Activated CD4-positive, alpha-beta memory T cell treated with anti-CD3 and anti-CD28 coated beads, Interleukin-2, amount 10 ng/mL, durations not matched to agents 7 days and 5 days (primary cell): ENCODE data around the gene TPMT. TPM values are rescaled to one million over a fixed set of nuclear protein-coding genes. Genes with fewer than 3 reads are reported as not detected.
"Not testable (repeated sequence)": the region's sequence is repeated elsewhere in the genome, so short reads cannot be mapped to it uniquely, and the experiment has no call there.

Source experiments
- CTCF ChIA-PET: fragments of 350-600 bp; sonication (Branson Sonifier 250); formaldehyde crosslinking; loops from one replicate; lab custom pipeline; 2021; ENCODE audit warnings: antibody characterized with exemption, inconsistent platforms; lab: Charles Lee
- POLR2A ChIA-PET: fragments of 350-600 bp; sonication (Branson Sonifier 250); formaldehyde crosslinking; loops from one replicate; lab custom pipeline; 2021; ENCODE audit warnings: antibody characterized with exemption; lab: Charles Lee
- DNase-seq: peaks from one replicate; pipeline ENCODE4 v3.0.0-alpha.2; 2020
- H3K27ac Mint-ChIP-seq: one replicate; pipeline ENCODE4 v1.8.0; 2021; ENCODE audit warnings: mild to moderate bottlenecking, mixed read lengths
- H3K27me3 Mint-ChIP-seq: one replicate; pipeline ENCODE4 v1.8.0; 2021; ENCODE audit warnings: mixed read lengths
- H3K36me3 Mint-ChIP-seq: one replicate; pipeline ENCODE4 v1.8.0; 2021; ENCODE audit warnings: low read depth, mixed read lengths
- H3K4me1 Mint-ChIP-seq: one replicate; pipeline ENCODE4 v1.8.0; 2021; ENCODE audit warnings: mixed read lengths
- H3K4me3 Mint-ChIP-seq: one replicate; pipeline ENCODE4 v1.8.0; 2021; ENCODE audit warnings: mild to moderate bottlenecking, mixed read lengths
- H3K9me3 Mint-ChIP-seq: one replicate; pipeline ENCODE4 v1.8.0; 2021; ENCODE audit warnings: mixed read lengths
- total RNA-seq, 2 experiments: library from RNA; stranded (reverse); gene quantifications; one replicate each; pipeline ENCODE4 v1.2.3, GENCODE V29; 2021

Gene TPMT
- total RNA-seq, 2 experiments from 2014 or later: 6.7 to 6.8 TPM

GRCh38 chr6:18151801-18152200 lies 3.1 kb downstream of the TPMT start:
- no peaks in the 10 kb centered on the region for H3K27me3 Mint-ChIP-seq
- ChIA-PET CTCF (no interaction called here), POLR2A (no interaction called here)
- no peak for DNase-seq
- H3K36me3 Mint-ChIP-seq: peaks cover 10% of the 10 kb centered on the region
- peaks cover 33% of the 10 kb centered on the region for H3K4me1 Mint-ChIP-seq
- no peaks in the 10 kb centered on the region for H3K9me3 Mint-ChIP-seq
- H3K27ac Mint-ChIP-seq: no peak overlapping the region
- no peak overlapping the region for H3K4me3 Mint-ChIP-seq

- DNase-seq, H3K4me3 Mint-ChIP-seq, H3K36me3 Mint-ChIP-seq, H3K27ac Mint-ChIP-seq, CTCF ChIA-PET, POLR2A ChIA-PET, H3K9me3 Mint-ChIP-seq, H3K27me3 Mint-ChIP-seq: not testable (repeated sequence)
- H3K4me1 Mint-ChIP-seq: peaks cover 31% of the 10 kb centered on the region
These were observed 3.5 kb downstream of the TPMT start for GRCh38 chr6:18151391-18151790.

- ChIA-PET POLR2A (no interaction called here), CTCF (no interaction called here)
- Mint-ChIP-seq H3K27me3 (no peaks in the 10 kb centered on the region), H3K9me3 (no peaks in the 10 kb centered on the region), H3K4me1 (peaks cover 15% of the 10 kb centered on the region), H3K4me3 (no peak overlapping the region), H3K36me3 (peaks cover 10% of the 10 kb centered on the region), H3K27ac (no peak overlapping the region)
- DNase-seq: no peak
These were observed 6.4 kb downstream of the TPMT start for GRCh38 chr6:18148304-18149025.

GRCh38 chr6:18147616-18148015 lies 7.3 kb downstream of the TPMT start:
- H3K27me3 Mint-ChIP-seq: no peaks in the 10 kb centered on the region
- H3K36me3 Mint-ChIP-seq: peaks cover 16% of the 10 kb centered on the region
- ChIA-PET CTCF (no interaction called here), POLR2A (no interaction called here)
- no peaks in the 10 kb centered on the region for H3K9me3 Mint-ChIP-seq
- H3K4me1 Mint-ChIP-seq: peaks cover 7% of the 10 kb centered on the region
- H3K4me3 Mint-ChIP-seq: no peak overlapping the region
- DNase-seq: no peak
- no peak overlapping the region for H3K27ac Mint-ChIP-seq

GRCh38 chr6:18147160-18147559 lies 7.7 kb downstream of the TPMT start:
- ChIA-PET POLR2A (no interaction called here), CTCF (no interaction called here)

GRCh38 chr6:18142591-18142861 lies 12.4 kb downstream of the TPMT start:
- ChIA-PET POLR2A (no interaction called here), CTCF (no interaction called here)
- Mint-ChIP-seq H3K4me3 (no peak overlapping the region), H3K27me3 (no peaks in the 10 kb centered on the region), H3K4me1 (no peaks in the 10 kb centered on the region), H3K36me3 (peaks cover 31% of the 10 kb centered on the region), H3K27ac (no peak overlapping the region), H3K9me3 (no peaks in the 10 kb centered on the region)
- DNase-seq: no peak

More at GRCh38 chr6:18147160-18147559, 7.7 kb downstream of the TPMT start:
- H3K4me3 Mint-ChIP-seq: no peak overlapping the region
- H3K27ac Mint-ChIP-seq: no peak overlapping the region
- no peaks in the 10 kb centered on the region for H3K9me3 Mint-ChIP-seq
- DNase-seq: no peak
- no peaks in the 10 kb centered on the region for H3K27me3 Mint-ChIP-seq
- peaks cover 4% of the 10 kb centered on the region for H3K4me1 Mint-ChIP-seq
- peaks cover 20% of the 10 kb centered on the region for H3K36me3 Mint-ChIP-seq

- Mint-ChIP-seq H3K4me1 (no peaks in the 10 kb centered on the region), H3K4me3 (no peak overlapping the region), H3K27ac (no peak overlapping the region), H3K9me3 (no peaks in the 10 kb centered on the region), H3K36me3 (peaks cover 26% of the 10 kb centered on the region), H3K27me3 (no peaks in the 10 kb centered on the region)
- CTCF ChIA-PET: no interaction called here
- POLR2A ChIA-PET: no interaction called here
- no peak for DNase-seq
These were observed 12.9 kb downstream of the TPMT start for GRCh38 chr6:18141805-18142590.

GRCh38 chr6:18139935-18140621 lies 14.8 kb downstream of the TPMT start:
- POLR2A ChIA-PET: no interaction called here
- Mint-ChIP-seq H3K9me3 (no peaks in the 10 kb centered on the region), H3K4me1 (no peaks in the 10 kb centered on the region), H3K27ac (no peak overlapping the region), H3K36me3 (peaks cover 30% of the 10 kb centered on the region), H3K4me3 (no peak overlapping the region), H3K27me3 (no peaks in the 10 kb centered on the region)
- DNase-seq: no peak
- CTCF ChIA-PET: no interaction called here

GRCh38 chr6:18138906-18139305 lies 16.0 kb downstream of the TPMT start:
- H3K4me3 Mint-ChIP-seq: no peak overlapping the region
- no peaks in the 10 kb centered on the region for H3K9me3 Mint-ChIP-seq
- ChIA-PET POLR2A (interaction anchor here (1.3 kb wide), 1 partner anchor 16 kb away, joined by 4 read pairs; the partner anchor contains the start of gene TPMT), CTCF (no interaction called here)
- H3K36me3 Mint-ChIP-seq: peaks cover 36% of the 10 kb centered on the region
- no peak for DNase-seq
- no peak overlapping the region for H3K27ac Mint-ChIP-seq
- H3K4me1 Mint-ChIP-seq: no peaks in the 10 kb centered on the region
- no peaks in the 10 kb centered on the region for H3K27me3 Mint-ChIP-seq

- ChIA-PET CTCF (interaction anchor here (0.7 kb wide), 1 partner anchor 99 kb away, joined by 3 read pairs; no protein-coding TSS in a partner anchor), POLR2A (no interaction called here)
These were observed 18.6 kb downstream of the TPMT start for GRCh38 chr6:18136260-18136659.

GRCh38 chr6:18135171-18135570 lies 19.7 kb downstream of the TPMT start:
- ChIA-PET POLR2A (no interaction called here), CTCF (no interaction called here)
- no peaks in the 10 kb centered on the region for H3K27me3 Mint-ChIP-seq
- no peaks in the 10 kb centered on the region for H3K4me1 Mint-ChIP-seq
- DNase-seq: no peak
- peaks cover 28% of the 10 kb centered on the region for H3K36me3 Mint-ChIP-seq
- no peak overlapping the region for H3K4me3 Mint-ChIP-seq
- H3K27ac Mint-ChIP-seq: no peak overlapping the region
- H3K9me3 Mint-ChIP-seq: no peaks in the 10 kb centered on the region

More at GRCh38 chr6:18136260-18136659, 18.6 kb downstream of the TPMT start:
- H3K27me3 Mint-ChIP-seq: no peaks in the 10 kb centered on the region
- no peak overlapping the region for H3K27ac Mint-ChIP-seq
- H3K36me3 Mint-ChIP-seq: peaks cover 28% of the 10 kb centered on the region
- H3K4me3 Mint-ChIP-seq: no peak overlapping the region
- H3K9me3 Mint-ChIP-seq: no peaks in the 10 kb centered on the region
- H3K4me1 Mint-ChIP-seq: no peaks in the 10 kb centered on the region
- no peak for DNase-seq

- no peaks in the 10 kb centered on the region for H3K4me1 Mint-ChIP-seq
- no peak for DNase-seq
- H3K27ac Mint-ChIP-seq: no peak overlapping the region
- no peaks in the 10 kb centered on the region for H3K27me3 Mint-ChIP-seq
- peaks cover 18% of the 10 kb centered on the region for H3K36me3 Mint-ChIP-seq
- no peaks in the 10 kb centered on the region for H3K9me3 Mint-ChIP-seq
- ChIA-PET CTCF (no interaction called here), POLR2A (no interaction called here)
- no peak overlapping the region for H3K4me3 Mint-ChIP-seq
These were observed 22.5 kb downstream of the TPMT start for GRCh38 chr6:18132346-18132745.

GRCh38 chr6:18126121-18126520 lies 28.8 kb downstream of the TPMT start:
- no peaks in the 10 kb centered on the region for H3K36me3 Mint-ChIP-seq
- H3K4me3 Mint-ChIP-seq: no peak overlapping the region
- peaks cover 25% of the 10 kb centered on the region for H3K27me3 Mint-ChIP-seq
- peaks cover 11% of the 10 kb centered on the region for H3K4me1 Mint-ChIP-seq
- CTCF ChIA-PET: no interaction called here
- H3K27ac Mint-ChIP-seq: no peak overlapping the region
- no peaks in the 10 kb centered on the region for H3K9me3 Mint-ChIP-seq
- POLR2A ChIA-PET: no interaction called here
- DNase-seq: no peak
